Measurements from ENCODE around the gene CGA. TPM values are rescaled to one million over a fixed set of nuclear protein-coding genes. Genes with fewer than 3 reads are reported as not detected.

Gene CGA
- total RNA-seq, 1 donor from 2014 or later: 0.59 TPM

DNA sequence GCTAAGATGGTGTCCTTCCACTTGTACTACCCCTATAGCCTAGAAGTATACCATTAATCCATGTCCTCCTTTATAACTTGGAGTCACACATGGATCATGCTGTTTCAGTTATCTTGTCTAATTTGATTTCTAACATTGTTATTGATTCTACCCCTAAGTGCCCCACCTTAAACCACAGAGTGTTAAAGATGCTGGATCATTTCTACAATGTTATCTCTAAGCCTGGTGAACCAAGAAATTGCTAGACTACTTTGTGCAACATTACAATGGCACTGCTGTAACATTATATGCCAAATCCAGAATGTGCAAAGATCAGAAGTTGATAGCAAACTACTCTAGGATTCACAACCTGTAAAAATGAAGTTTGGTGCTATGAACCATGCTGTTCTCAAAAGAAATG is 1.7 kb downstream of the CGA start:
- intact Hi-C loops (cut with micrococcal nuclease): no loop called here
- ATAC-seq (no peak), DNase-seq (no peak)

DNA sequence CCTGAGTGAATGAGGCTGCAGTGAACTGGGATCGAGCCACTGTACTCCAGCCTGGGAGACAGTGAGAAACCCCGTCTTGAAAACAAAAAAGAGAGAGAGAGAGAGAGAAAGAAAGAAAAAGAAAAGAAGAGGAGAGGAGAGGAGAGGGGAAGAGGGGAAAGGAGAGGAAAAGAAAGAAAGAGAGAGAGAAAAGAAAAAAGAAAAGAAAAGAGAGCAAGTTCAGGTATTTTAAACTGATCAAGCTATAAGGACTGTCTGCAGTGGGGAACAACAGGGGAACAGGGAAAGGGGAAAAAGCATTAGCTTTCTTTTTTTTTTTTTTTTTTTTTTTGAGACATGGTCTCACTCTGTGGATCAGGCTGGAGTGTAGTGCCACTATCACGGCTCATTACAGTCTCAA is 2.5 kb downstream of the CGA start:
- no peak for ATAC-seq
- no peak for DNase-seq
- intact Hi-C loops (cut with micrococcal nuclease): no loop called here

DNA sequence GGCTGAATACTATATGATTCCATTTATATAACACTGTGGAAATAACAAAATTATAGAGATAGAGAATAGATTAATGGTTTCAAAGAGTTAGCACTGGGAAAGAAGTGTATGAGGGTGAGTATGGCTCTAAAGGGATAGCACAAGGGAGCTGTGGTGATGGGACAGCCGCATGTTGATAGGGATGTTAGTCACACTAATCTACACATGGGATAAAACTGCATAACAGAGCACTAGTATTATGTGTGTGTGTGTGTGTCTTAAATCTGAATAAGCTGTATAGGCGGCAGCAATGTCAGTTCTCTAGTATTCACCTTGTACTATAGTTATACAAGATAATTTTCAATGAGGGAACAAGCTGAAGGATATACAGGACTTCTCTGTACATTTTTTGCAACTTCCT is 5.8 kb downstream of the CGA start:
- no peak for DNase-seq
- intact Hi-C loops (cut with micrococcal nuclease): no loop called here
- ATAC-seq: no peak

DNA sequence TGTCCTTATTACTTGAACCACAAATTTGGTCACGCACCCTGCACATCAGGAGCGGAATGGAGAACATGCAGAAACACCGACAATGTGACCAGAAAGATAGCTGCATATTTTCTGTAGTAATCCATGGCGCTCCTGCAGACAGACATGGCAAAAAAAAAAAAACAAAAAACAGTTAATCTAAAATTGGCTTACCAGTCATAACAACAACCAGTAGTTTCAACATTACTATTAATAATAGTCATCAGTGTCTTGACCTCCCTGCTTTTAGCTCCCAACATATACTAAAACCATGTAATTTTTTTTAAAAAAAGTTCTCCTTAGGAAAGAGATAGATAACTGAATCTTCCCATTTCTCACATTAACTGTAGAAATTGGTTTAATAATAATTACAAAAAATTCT is 6.8 kb downstream of the CGA start:
- ATAC-seq: no peak
- no peak for DNase-seq
- intact Hi-C loops (cut with micrococcal nuclease): no loop called here

DNA sequence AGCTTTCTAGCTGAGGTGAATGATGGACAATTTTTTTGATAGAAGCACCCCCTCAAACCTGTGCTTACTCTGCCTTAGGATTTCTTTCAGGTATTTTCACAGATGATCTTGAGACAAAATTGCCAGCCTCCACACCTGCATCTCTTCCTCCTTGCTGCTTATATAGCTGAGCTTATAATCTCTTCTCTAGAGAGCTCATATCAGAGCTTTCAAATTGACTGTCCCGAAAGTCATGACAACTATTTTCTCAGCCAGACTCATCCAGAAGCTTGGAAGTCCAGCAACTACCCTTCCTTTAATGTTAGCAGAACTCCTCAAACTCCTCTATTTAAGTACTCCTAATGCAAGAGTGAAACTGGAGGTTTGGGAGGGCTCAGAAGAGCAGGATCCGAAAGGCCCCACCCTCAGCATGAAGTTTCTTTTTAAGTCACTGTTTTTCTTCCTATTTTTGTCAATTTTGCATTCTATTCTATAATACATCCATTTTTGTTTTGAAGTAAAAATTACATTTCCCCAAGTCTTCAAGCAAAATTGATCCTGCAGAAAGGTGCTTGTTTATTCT is 12.7 kb downstream of the CGA start:
- no peak for DNase-seq
- intact Hi-C loops (cut with micrococcal nuclease): no loop called here
- no peak for ATAC-seq

DNA sequence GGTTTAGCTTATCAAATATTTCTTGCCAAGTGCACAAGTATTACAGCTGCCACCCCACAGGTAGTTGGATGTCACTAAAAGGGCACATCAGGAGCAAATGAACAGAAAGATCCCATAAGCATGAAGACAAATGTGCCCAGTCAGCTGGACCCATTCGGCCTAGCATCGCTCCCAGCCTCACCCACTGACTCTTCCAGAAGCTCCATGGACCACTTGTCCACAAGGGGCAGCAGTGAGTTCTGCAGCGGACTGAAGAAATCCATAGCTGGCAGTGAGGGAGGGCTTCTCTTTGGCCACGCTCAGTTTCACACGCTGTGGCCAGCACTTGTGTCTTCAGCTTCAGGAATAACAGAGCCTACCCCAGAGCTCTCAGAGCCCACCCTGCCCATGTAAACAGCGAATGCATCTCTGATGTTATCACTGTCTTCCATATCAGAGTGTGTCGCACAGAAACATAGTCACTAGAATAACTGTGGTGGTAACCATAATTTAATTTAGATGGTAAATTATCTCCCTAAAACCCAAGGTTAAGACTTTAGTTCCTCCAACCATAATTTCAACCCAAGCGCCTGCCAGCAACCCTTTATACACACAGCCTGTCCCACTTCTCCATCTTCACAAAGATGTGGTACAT is 15.8 kb downstream of the CGA start:
- intact Hi-C loops (cut with micrococcal nuclease): no loop called here
- DNase-seq (peak; percentile 62), ATAC-seq (peak; percentile 73)

DNA sequence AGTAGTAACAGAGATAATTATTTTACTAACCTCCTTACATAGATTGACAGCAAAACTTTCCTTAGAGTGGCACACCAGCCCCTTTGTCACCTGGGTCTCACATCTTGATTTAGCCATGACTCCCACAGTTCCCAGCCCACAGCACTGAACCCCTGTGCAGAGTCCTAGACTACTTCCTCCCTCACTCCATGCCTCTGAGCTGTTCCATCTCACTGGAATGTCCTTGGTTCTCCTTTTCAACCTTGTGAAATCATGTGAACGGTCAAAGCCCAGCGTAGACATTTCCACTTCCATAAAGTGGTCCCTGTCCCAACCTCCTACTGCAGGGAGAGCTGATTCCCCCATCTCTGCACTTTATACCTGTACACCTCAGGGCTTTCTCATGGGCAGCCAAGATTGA is 19.7 kb downstream of the CGA start:
- ATAC-seq: no peak
- no peak for DNase-seq
- intact Hi-C loops (cut with micrococcal nuclease): no loop called here

DNA sequence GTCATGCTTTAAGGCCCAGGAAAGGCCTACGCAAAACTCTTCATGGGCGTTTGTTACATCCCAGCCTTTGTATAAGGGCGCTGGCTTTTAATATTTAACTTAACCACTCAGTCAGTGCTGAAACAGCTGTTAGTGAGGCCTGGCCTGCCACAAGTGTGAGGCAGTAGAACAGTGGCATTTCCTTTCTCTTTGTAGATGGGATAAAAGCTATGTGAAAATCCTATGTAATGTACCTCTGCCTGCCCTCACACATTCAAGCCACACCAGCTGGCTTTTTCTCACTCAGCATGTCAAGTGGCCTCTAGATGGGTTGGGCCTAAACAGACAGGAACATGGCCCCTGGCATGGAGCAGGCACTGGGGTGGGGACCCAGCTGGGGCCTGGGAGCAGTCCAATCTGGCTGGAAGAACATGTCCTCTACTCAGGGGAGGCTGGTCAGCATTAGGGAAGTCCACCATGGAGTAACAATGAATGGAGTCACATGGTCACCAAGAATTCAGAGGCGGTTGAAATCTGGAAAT is 20.7 kb downstream of the CGA start:
- ATAC-seq: peak; percentile 25
- no peak for DNase-seq
- intact Hi-C loops (cut with micrococcal nuclease): no loop called here

DNA sequence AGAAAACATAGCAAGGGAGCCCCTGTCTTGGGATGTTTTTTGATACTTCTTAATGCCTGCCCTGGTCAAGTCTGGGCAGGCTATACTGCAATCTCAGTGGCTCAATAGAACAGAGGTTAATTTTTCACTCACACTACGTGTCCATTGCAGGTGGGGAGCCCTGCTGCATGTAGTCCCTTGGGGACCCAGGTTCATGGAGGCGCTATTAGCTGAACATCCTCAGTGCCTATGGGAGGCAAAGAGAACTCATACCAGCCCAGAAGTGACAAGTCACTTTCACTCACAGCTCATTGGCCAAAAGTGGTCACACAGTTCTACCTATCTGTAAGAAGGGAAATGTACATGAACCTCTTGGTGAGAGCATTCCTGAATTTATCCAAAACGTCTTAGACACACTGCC is 23.2 kb downstream of the CGA start:
- DNase-seq (no peak), ATAC-seq (no peak)
- intact Hi-C loops (cut with micrococcal nuclease): no loop called here

DNA sequence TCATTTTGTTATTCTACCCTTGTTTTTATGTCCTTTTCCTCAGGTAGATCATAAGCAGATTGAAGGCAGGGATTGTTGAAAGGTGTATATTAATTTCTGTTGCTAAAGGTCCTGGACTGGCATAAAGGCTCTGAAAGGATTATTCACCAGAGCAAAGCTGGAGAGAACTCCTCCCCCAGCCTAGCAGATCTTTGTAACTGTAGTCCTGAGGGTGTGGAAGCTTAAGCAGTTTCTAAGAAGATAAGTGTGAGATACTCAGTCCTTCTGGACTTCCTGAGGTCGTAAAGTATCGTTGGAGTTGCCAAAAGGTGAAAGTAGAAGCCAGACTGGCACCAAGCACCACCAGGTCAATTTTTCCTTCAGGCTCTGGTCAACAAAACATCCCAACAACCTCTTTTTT is 24.2 kb downstream of the CGA start:
- ATAC-seq: no peak
- intact Hi-C loops (cut with micrococcal nuclease): no loop called here
- DNase-seq: no peak

DNA sequence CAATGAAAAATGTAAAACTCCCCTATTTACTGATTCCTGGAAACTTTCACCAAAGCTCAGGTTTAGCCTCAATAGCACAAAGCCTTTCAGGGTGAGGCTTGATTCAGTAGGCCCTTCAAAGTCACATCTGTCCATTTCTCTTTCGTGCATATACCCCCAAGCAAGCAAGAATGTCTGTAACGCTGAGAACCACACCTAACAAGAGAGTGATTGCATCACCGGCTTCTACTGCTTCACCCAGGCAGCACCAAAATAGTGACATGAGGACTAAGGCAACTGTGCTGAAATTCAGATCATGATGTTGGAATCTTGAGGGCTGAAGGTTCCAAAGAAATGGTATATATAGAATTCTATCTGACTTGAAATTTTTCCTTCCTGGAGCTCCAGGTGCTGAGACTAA is 26.1 kb downstream of the CGA start:
- DNase-seq (no peak), ATAC-seq (no peak)
- intact Hi-C loops (cut with micrococcal nuclease): no loop called here

DNA sequence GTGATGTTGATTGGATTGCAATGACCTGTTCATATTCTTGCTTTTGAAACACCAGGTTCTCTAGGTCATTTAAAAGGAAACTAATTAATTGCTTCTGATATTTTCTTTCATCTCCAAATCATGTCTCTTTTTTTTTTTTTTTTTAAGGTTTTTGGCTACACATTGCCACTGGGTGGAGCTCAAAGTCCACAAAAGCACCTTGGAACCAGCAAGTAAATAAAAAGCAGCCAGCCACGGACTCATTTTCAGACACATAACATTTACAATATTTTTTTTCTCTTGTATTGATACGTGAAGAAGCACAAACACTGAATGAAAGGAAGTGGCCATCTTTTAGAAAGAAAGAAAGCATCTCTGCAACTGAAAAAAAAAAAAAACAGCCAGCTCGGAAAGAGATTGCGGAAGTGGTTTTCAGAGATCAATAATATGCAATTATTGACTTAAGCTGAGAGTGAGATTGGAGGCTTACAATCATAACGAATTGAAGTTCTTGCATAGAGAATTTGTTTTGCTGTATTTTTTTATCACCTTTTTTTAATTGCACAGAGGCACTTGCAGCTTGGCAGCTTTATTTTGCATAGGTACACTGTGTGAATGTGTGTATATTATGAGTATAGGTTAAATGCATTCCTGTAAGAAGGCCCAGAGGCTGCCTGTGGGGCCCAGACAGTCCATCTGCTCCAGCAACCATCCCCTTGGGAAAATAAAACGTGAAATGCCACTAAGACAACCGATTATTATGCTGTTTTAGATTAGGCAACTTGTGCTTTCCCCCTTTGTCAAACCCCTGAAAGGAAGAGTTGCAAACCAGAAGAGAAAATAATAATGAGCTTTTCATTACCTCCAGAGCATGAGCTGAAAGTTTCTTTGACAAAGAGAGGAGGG is 28.2 kb downstream of the CGA start:
- ATAC-seq: no peak
- DNase-seq: no peak
- intact Hi-C loops (cut with micrococcal nuclease): no loop called here

DNA sequence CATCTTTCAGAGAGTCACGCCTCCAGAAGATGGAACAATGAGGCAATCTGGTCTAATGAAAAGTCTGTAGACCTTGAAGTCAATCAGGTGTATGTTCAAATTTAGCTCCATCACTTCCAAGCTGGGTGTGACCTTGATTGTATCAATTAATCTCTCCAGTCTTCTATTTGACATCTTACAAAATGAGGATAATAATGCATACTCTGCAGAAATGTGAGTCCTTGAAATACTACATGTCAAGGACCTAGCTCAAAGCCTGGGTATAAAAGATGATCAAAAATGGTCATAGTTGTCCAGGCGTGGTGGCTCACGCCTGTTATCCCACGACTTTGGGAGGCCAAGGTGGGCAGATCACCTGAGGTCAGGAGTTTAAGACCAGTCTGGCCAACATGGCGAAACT is 29.8 kb downstream of the CGA start:
- intact Hi-C loops (cut with micrococcal nuclease): no loop called here
- no peak for ATAC-seq
- DNase-seq: no peak

DNA sequence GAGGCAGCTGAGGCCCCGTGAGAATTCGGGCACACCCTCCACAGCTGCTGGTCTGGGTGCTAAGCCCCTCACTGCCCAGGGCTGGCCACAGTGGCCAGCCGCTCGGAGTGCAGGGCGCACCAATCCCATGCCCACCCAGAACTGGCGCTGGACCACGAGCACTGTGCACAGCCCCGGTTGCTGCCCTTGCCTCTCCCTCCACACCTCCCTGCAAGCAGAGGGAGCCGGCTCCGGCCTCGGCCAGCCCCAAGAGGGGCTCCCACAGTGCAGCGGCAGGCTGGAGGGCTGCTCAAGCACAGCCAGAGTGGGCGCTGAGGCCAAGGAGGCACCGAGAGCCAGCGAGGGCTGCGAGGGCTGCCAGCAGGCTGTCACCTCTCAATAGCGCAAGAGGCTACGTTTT is 35.0 kb downstream of the CGA start:
- DNase-seq (no peak), ATAC-seq (no peak)
- intact Hi-C loops (cut with micrococcal nuclease): no loop called here

DNA sequence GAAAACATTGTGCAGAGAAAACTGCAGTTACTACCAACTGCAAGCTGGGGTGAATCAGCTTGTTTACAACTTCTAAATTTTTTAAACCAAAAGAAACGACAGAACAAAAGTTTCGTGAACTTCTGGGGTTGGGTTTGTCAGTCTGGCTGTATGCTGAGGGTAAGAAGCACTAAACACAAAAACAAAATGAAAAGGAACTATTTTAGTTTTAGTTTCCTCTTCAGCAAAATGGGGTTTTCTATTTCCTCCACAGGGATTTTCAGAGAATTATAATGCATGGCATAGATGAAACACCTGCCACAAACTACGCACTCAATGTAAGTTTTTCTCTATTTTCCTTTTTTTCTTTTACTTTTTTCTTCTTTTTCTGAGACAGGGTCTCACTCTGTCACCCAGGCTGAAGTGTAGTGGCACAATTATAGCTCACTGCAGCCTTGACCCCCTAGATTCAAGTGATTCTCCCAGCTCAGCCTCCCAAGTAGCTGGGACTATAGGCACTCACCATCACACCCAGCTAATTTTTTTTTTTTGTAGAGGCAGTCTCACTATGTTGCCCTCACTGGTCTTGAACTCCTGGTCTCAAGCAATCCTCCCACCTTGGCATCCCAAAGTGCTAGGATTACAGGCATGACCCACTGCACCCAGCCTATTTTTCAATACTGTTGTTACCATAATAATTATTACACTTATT is 40.6 kb downstream of the CGA start:
- ATAC-seq (no peak), DNase-seq (no peak)
- intact Hi-C loops (cut with micrococcal nuclease): no loop called here

DNA sequence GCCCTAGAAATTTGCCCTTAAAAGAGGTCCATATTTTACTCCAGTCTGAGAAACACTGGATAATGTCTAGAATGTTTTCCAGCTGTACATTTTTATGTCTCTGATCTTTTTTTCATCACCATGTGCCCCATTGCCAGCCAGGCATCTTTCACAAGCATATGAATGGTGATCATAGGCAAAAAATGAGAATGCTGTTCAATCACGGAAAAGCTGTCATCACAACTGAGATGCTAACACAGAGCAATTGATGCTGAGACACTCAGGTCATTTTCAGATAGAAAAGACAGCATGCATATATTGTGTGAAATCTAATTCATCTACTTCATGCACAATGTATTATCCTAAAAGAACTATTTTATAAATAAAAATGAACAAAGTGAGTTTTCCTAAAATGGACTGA is 41.6 kb downstream of the CGA start:
- no peak for DNase-seq
- ATAC-seq: no peak
- intact Hi-C loops (cut with micrococcal nuclease): no loop called here

DNA sequence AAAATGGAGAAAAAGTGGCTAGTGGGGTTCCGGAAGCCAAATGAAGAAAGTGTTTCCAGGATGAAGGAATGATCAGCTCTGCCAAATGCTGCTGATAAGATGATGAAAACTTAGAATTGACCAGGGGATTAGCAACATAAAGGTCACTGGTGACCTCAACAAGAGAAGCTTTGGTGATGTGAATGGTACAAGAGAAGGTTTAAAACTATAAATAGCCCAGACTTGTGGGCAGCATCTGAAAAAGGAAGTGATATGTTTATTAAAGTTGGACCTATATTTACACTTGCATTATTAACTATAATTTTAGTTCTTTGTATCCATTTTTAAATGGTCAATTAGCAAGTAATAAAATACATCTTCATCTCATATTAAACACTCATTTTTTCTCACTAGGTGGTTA is 45.1 kb downstream of the CGA start:
- DNase-seq (no peak), ATAC-seq (no peak)
- intact Hi-C loops (cut with micrococcal nuclease): no loop called here

DNA sequence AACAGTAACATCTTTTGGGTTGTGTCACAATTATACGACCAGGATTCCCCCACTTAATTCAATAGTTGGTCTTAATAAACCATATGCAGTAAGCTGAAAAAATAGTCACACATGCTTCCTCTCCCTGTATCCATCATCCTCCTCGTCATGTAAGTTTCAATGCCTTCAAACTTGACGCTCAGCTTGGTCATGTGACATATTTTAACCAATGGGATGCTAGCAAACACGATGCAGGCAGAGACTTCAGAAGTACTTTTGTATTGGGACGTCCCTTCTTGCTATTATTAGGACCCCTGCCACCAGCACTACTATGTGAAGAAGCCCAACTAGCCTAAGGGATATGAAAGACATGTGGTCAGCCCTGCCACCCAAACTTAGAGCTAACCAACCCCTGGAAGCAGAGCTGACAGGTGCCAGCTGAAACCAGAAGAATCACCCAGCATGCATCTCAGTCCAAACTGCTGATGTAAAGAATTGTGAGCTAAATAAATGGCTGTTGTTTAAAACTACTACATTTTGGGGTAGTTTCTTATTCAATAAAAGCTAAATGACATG is 49.3 kb downstream of the CGA start:
- intact Hi-C loops (cut with micrococcal nuclease): no loop called here
- ATAC-seq (no peak), DNase-seq (no peak)

DNA sequence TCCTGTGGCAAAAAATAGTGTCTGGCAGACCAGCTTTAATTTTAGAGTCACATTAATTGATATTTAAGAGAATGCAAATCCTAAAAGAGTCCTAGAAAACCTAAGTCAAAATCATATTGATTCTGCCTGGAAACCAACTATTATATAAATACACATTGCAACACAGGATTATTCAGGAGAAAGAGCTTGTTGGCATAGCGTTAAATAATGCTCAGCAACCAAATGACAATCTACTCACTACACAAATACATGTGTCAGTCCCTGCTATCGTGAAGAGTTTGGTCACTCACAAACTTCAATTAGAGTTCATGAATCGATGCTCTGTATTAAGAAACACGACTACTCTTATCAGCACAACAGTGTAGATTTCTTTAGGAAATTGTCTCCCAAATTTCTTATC is 54.2 kb downstream of the CGA start:
- intact Hi-C loops (cut with micrococcal nuclease): no loop called here
- DNase-seq: no peak
- ATAC-seq: no peak

Data from left ventricle myocardium superior (tissue), 1 donor.